ENCODE data around the gene ARFGEF3. TPM values are rescaled to one million over a fixed set of nuclear protein-coding genes. Genes with fewer than 3 reads are reported as not detected.

ARFGEF3 gene
- total and polyA plus RNA-seq, 2 experiments from 2014 or later: 5.8 to 24.6 TPM

- H2AFZ ChIP-seq: no peak overlapping the region
- DNase-seq (ENCODE audit: low spot score) (peak; percentile 17), ATAC-seq (peak; percentile 31)
- Mint-ChIP-seq H3K36me3 (ENCODE audit: low read depth) (peaks cover 12% of the 10 kb centered on the region), H3K27ac (no peak overlapping the region), H3K4me3 (no peak overlapping the region), H3K27me3 (ENCODE audit: insufficient read depth, low read depth, poor library complexity) (no peaks in the 10 kb centered on the region), H3K4me1 (peaks cover 16% of the 10 kb centered on the region), H3K9me3 (no peaks in the 10 kb centered on the region)
- no peak for TF ChIP-seq EZH2phosphoT487 (IDR thresholded peaks at IDR 0.05; ENCODE audit: unreplicated experiment)
- TF ChIP-seq CREB1 (CRISPR knock-in tag; IDR thresholded peaks at IDR 0.05; ENCODE audit: low read depth): no peak
- TF ChIP-seq ZNF114 (CRISPR knock-in tag; IDR thresholded peaks at IDR 0.05): no peak
- no peak for TF ChIP-seq ZNF462 (CRISPR knock-in tag; IDR thresholded peaks at IDR 0.05)
- no peak for TF ChIP-seq REST (IDR thresholded peaks at IDR 0.05; ENCODE audit: unreplicated experiment)
- TF ChIP-seq NANOG (IDR thresholded peaks at IDR 0.05; ENCODE audit: borderline replicate concordance): no peak
- TF ChIP-seq ZNF331 (CRISPR knock-in tag; IDR thresholded peaks at IDR 0.05; ENCODE audit: low read depth): no peak
- no peak for TF ChIP-seq POLR2AphosphoS5 (IDR thresholded peaks at IDR 0.05; ENCODE audit: low read depth)
- TF ChIP-seq CTCF (conservative IDR thresholded peaks at IDR 0.05; ENCODE audit: low read depth in 2 of 2): no peak
- no peak for TF ChIP-seq ETS1 (IDR thresholded peaks at IDR 0.05)
- no peak for TF ChIP-seq STAT1 (IDR thresholded peaks at IDR 0.05; ENCODE audit: unreplicated experiment)
- no peak for TF ChIP-seq JUNB (IDR thresholded peaks at IDR 0.05; ENCODE audit: unreplicated experiment)
- no peak for TF ChIP-seq EZH2 (IDR thresholded peaks at IDR 0.05; ENCODE audit: low read depth, unreplicated experiment)
- peaks cover 3% of the 10 kb centered on the region; the same call in 1 of the 2 replicates for H3K36me3 ChIP-seq (ENCODE audit: insufficient read depth)
- H4K20me1 ChIP-seq (replicated peaks; ENCODE audit: insufficient read depth): no peaks in the 10 kb centered on the region; the same call in 1 of the 2 replicates
- H3K4me2 ChIP-seq: no peak overlapping the region
- no peak overlapping the region for H3K4me3 ChIP-seq
- no peaks in the 10 kb centered on the region for H3K27me3 ChIP-seq (ENCODE audit: insufficient read depth)
- no peak overlapping the region for H3K27ac ChIP-seq (ENCODE audit: low read depth)
- no peaks in the 10 kb centered on the region for H3K4me1 ChIP-seq (ENCODE audit: insufficient read depth)
- no peaks in the 10 kb centered on the region for H3K9me2 ChIP-seq (ENCODE audit: insufficient read depth)
- no peaks in the 10 kb centered on the region for H3K79me2 ChIP-seq (replicated peaks; ENCODE audit: insufficient read depth)
- no peaks in the 10 kb centered on the region for H3F3A ChIP-seq (replicated peaks; ENCODE audit: low read depth)
Observed at GRCh38 chr6:138291849-138292181, 130.1 kb downstream of the ARFGEF3 start.
